GM23338 (cell line): Measurements from ENCODE around the gene UCK1. TPM values are rescaled to one million over a fixed set of nuclear protein-coding genes. Genes with fewer than 3 reads are reported as not detected.
A peak's percentile ranks its signal among the peaks of the same experiment; 100 is the strongest.

Experiments
- ATAC-seq: fragments of 200-7000 bp; cut with Tn5 transposase; 3 replicates; pipeline ENCODE4 v1.9.1; 2020
- DNase-seq: peaks from one replicate; pipeline ENCODE4 v3.0.0-alpha.2; 2015; ENCODE audit warnings: low spot score
- H2AFZ ChIP-seq: fragments of 200-600 bp; sonication (generic); 2 replicates; pipeline ENCODE4 v1.8.0; 2016; ENCODE audit warnings: antibody characterized with exemption, mild to moderate bottlenecking, moderate library complexity
- H3F3A ChIP-seq: fragments of 200-600 bp; sonication (generic); replicated peaks from 2 replicates; pipeline ENCODE4 v1.8.0; 2017; ENCODE audit warnings: antibody characterized with exemption, mixed run types, low read depth
- H3K27ac ChIP-seq: fragments of 200-600 bp; sonication (generic); 2 replicates; pipeline ENCODE4 v1.6.1; 2016; ENCODE audit warnings: low read depth
- H3K27me3 ChIP-seq: fragments of 200-600 bp; sonication (generic); 2 replicates; pipeline ENCODE4 v1.8.0; 2016; ENCODE audit warnings: mild to moderate bottlenecking, mixed run types, moderate library complexity; ENCODE audit not compliant: insufficient read depth
- H3K36me3 ChIP-seq: fragments of 200-600 bp; sonication (generic); 2 replicates; pipeline ENCODE4 v1.8.0; 2016; ENCODE audit warnings: mild to moderate bottlenecking; ENCODE audit not compliant: insufficient read depth
- H3K4me1 ChIP-seq: fragments of 200-600 bp; sonication (generic); 2 replicates; pipeline ENCODE4 v1.8.0; 2016; ENCODE audit warnings: mild to moderate bottlenecking, moderate library complexity; ENCODE audit not compliant: insufficient read depth
- H3K4me2 ChIP-seq: fragments of 200-600 bp; sonication (generic); 2 replicates; pipeline ENCODE4 v1.7.1; 2017; ENCODE audit warnings: mixed run types
- H3K4me3 ChIP-seq: fragments of 200-600 bp; sonication (generic); 2 replicates; pipeline ENCODE4 v1.6.1; 2016; ENCODE audit warnings: mixed run types
- H3K79me2 ChIP-seq: fragments of 200-600 bp; sonication (generic); replicated peaks from 2 replicates; pipeline ENCODE4 v1.8.0; 2017; ENCODE audit warnings: mild to moderate bottlenecking; ENCODE audit not compliant: insufficient read depth
- H3K9me2 ChIP-seq: fragments of 200-600 bp; sonication (generic); 2 replicates; pipeline ENCODE4 v1.8.0; 2017; ENCODE audit not compliant: insufficient read depth
- H4K20me1 ChIP-seq: fragments of 200-600 bp; sonication (generic); replicated peaks from 2 replicates; pipeline ENCODE4 v1.8.0; 2017; ENCODE audit warnings: mild to moderate bottlenecking; ENCODE audit not compliant: insufficient read depth
- H3K27ac Mint-ChIP-seq: 2 replicates; pipeline ENCODE4 v1.8.0; 2020; ENCODE audit warnings: inconsistent platforms, mild to moderate bottlenecking, moderate library complexity, mixed read lengths
- H3K27me3 Mint-ChIP-seq: 3 replicates; pipeline ENCODE4 v1.8.0; 2022; ENCODE audit warnings: low read depth, mild to moderate bottlenecking, moderate library complexity, mixed read lengths, inconsistent platforms; ENCODE audit not compliant: insufficient read depth, poor library complexity
- H3K36me3 Mint-ChIP-seq: 3 replicates; pipeline ENCODE4 v1.8.0; 2021; ENCODE audit warnings: low read depth, mild to moderate bottlenecking, inconsistent platforms, moderate library complexity, mixed read lengths
- H3K4me1 Mint-ChIP-seq: 3 replicates; pipeline ENCODE4 v1.8.0; 2020; ENCODE audit warnings: mild to moderate bottlenecking, inconsistent platforms, mixed read lengths
- H3K4me3 Mint-ChIP-seq: 3 replicates; pipeline ENCODE4 v1.8.0; 2021; ENCODE audit warnings: moderate library complexity, mild to moderate bottlenecking, inconsistent platforms, mixed read lengths
- H3K9me3 Mint-ChIP-seq: 3 replicates; pipeline ENCODE4 v1.8.0; 2020; ENCODE audit warnings: moderate library complexity, mild to moderate bottlenecking, inconsistent platforms, mixed read lengths
- CREB1 ChIP-seq: fragments of 250-450 bp; sonication (Bioruptor Pico); IDR thresholded peaks from 2 replicates; pipeline ENCODE4 v1.5.0; 2020; ENCODE audit warnings: low read depth, mild to moderate bottlenecking, moderate library complexity
- CTCF ChIP-seq, 2 experiments: fragments of 200-600 bp in 1 of 2; sonication (generic) in 1 of 2; conservative IDR thresholded peaks; 2 replicates each; pipeline versions ENCODE4 v1.5.1 to v1.6.1; 2016 to 2017; ENCODE audit warnings: antibody characterized with exemption in 2 of 2, low read depth in 2 of 2, mild to moderate bottlenecking in 2 of 2, moderate library complexity in 1 of 2
- ETS1 ChIP-seq: IDR thresholded peaks from 2 replicates; pipeline ENCODE4 v1.6.1; 2016; ENCODE audit warnings: antibody characterized with exemption
- EZH2phosphoT487 ChIP-seq: fragments of 200-600 bp; sonication (generic); IDR thresholded peaks from one replicate; pipeline ENCODE4 v1.8.1; 2018; ENCODE audit warnings: antibody characterized with exemption; ENCODE audit not compliant: unreplicated experiment
- JUNB ChIP-seq: IDR thresholded peaks from one replicate; pipeline ENCODE4 v1.6.1; 2016; ENCODE audit warnings: antibody characterized with exemption; ENCODE audit not compliant: unreplicated experiment
- POLR2AphosphoS5 ChIP-seq: IDR thresholded peaks from 2 replicates; pipeline ENCODE4 v1.6.1; 2016; ENCODE audit warnings: antibody characterized with exemption, low read depth
- REST ChIP-seq: IDR thresholded peaks from one replicate; pipeline ENCODE4 v1.6.1; 2018; ENCODE audit warnings: antibody characterized with exemption; ENCODE audit not compliant: unreplicated experiment
- ZNF114 ChIP-seq: fragments of 250-450 bp; sonication (Bioruptor Pico); IDR thresholded peaks from 2 replicates; pipeline ENCODE4 v1.5.0; 2020; ENCODE audit warnings: mild to moderate bottlenecking, moderate library complexity
- ZNF331 ChIP-seq: fragments of 250-450 bp; sonication (Bioruptor Pico); IDR thresholded peaks from 2 replicates; pipeline ENCODE4 v1.5.0; 2020; ENCODE audit warnings: low read depth, mild to moderate bottlenecking, moderate library complexity
- ZNF462 ChIP-seq: fragments of 250-450 bp; sonication (Bioruptor Pico); IDR thresholded peaks from 2 replicates; pipeline ENCODE4 v1.5.0; 2020; ENCODE audit warnings: mild to moderate bottlenecking, moderate library complexity
- polyA plus RNA-seq: library from polyadenylated mRNA; unstranded; fragments of >200 nt; fragmentation: Nextera tagmentation; extraction: Ambion mirVana; gene quantifications from 2 replicates; pipeline ENCODE4 v1.2.1, GENCODE V29; 2016
- total RNA-seq: library from RNA; depleted of rRNA; stranded (reverse); fragments of >200 nt; shearing (Covaris generic); gene quantifications from 2 replicates; pipeline ENCODE4 v1.2.3, GENCODE V29; 2014

Gene UCK1
- total and polyA plus RNA-seq, 2 experiments from 2014 or later: 23.4 to 35.9 TPM

GRCh38 chr9:131474711-131475110 is 56.4 kb downstream of the UCK1 start:
- DNase-seq: no peak
- H3K9me3 Mint-ChIP-seq: no peaks in the 10 kb centered on the region; the same call in 2 of the 3 replicates
- H3K36me3 Mint-ChIP-seq: peaks cover 96% of the 10 kb centered on the region
- Histone ChIP-seq H3K9me2 (no peaks in the 10 kb centered on the region), H4K20me1 (peaks cover 36% of the 10 kb centered on the region), H3K4me2 (no peak overlapping the region), H3K4me1 (no peaks in the 10 kb centered on the region), H2AFZ (no peak overlapping the region), H3K27me3 (no peaks in the 10 kb centered on the region), H3K79me2 (peaks cover 51% of the 10 kb centered on the region), H3F3A (peaks cover 46% of the 10 kb centered on the region), H3K36me3 (peaks cover 79% of the 10 kb centered on the region), H3K27ac (no peak overlapping the region), H3K4me3 (no peak overlapping the region)
- ATAC-seq: no peak
- peaks cover 32% of the 10 kb centered on the region for H3K27me3 Mint-ChIP-seq
- H3K4me3 Mint-ChIP-seq: no peak overlapping the region; the same call in 2 of the 3 replicates
- TF ChIP-seq EZH2phosphoT487: no peak
- no peak for TF ChIP-seq ETS1
- TF ChIP-seq JUNB: no peak
- no peak for TF ChIP-seq CTCF (conservative IDR thresholded peaks at IDR 0.05; ENCODE audit: low read depth in 2 of 2)
- no peak for TF ChIP-seq CREB1 (CRISPR knock-in tag)
- TF ChIP-seq ZNF331 (CRISPR knock-in tag): no peak
- TF ChIP-seq ZNF114 (CRISPR knock-in tag): no peak
- TF ChIP-seq POLR2AphosphoS5: no peak; the same call in 1 of the 2 replicates
- no peak for TF ChIP-seq ZNF462
- no peak for TF ChIP-seq REST
- 0 out of 3 replicates have a peak, but pooled peaks cover 2% of the 10 kb centered on the region for H3K4me1 Mint-ChIP-seq
- H3K27ac Mint-ChIP-seq: 0 out of 2 replicates have a peak overlapping the region, but pooled peaks have one; percentile 40
